HG02885 (cell line): Measurements from ENCODE around the gene NPHP4.

Experiments used
- ATAC-seq: cut with Tn5 transposase; IDR thresholded peaks from one replicate; pipeline ENCODE4 v1.9.1; 2021; ENCODE audit warnings: mild to moderate bottlenecking; ENCODE audit not compliant: unreplicated experiment, poor library complexity

Gene NPHP4

GRCh38 chr1:6006882-6007281 is 14.7 kb upstream of the NPHP4 start:
- ATAC-seq: no peak

GRCh38 chr1:6005276-6005917 is 13.2 kb upstream of the NPHP4 start:
- no peak for ATAC-seq

- ATAC-seq: no peak
Observed at GRCh38 chr1:6004412-6005123, 12.3 kb upstream of the NPHP4 start.

- no peak for ATAC-seq
Observed at GRCh38 chr1:6003568-6004411, 11.6 kb upstream of the NPHP4 start.

- ATAC-seq: no peak
Observed at GRCh38 chr1:6002714-6003501, 10.7 kb upstream of the NPHP4 start.

GRCh38 chr1:6001992-6002576 is 9.9 kb upstream of the NPHP4 start:
- ATAC-seq: no peak

GRCh38 chr1:6000444-6001288 is 8.4 kb upstream of the NPHP4 start:
- no peak for ATAC-seq

- no peak for ATAC-seq
Observed at GRCh38 chr1:5999711-6000443, 7.7 kb upstream of the NPHP4 start.

- no peak for ATAC-seq
Observed at GRCh38 chr1:5998906-5999301, 6.7 kb upstream of the NPHP4 start.

GRCh38 chr1:5998051-5998905 is 6.1 kb upstream of the NPHP4 start:
- ATAC-seq: no peak

- no peak for ATAC-seq
Observed at GRCh38 chr1:5997316-5997715, 5.1 kb upstream of the NPHP4 start.

GRCh38 chr1:5996641-5997270 is 4.5 kb upstream of the NPHP4 start:
- ATAC-seq: no peak

GRCh38 chr1:5995871-5996630 is 3.8 kb upstream of the NPHP4 start:
- no peak for ATAC-seq

- ATAC-seq: no peak
Observed at GRCh38 chr1:5994713-5995621, 2.7 kb upstream of the NPHP4 start.
